HepG2 (cell line): ENCODE data around the gene ZNF467. TPM values are rescaled to one million over a fixed set of nuclear protein-coding genes. Genes with fewer than 3 reads are reported as not detected.

Experiments used
- ATAC-seq: fragments of 200-7000 bp; cut with Tn5 transposase; 3 replicates; pipeline ENCODE4 v1.9.1; 2020; ENCODE audit warnings: mild to moderate bottlenecking, moderate library complexity
- BruUV-seq: library from RNA; stranded (reverse); fragments of 400-500 nt; replicated peaks from 2 replicates; lab custom pipeline; 2021; lab: Mats Ljungman, UMichigan
- CTCF ChIA-PET: fragments of 300-600 bp; formaldehyde crosslinking; extraction: SDS; loops from one replicate; lab custom pipeline; 2021; ENCODE audit warnings: low total read pairs, inconsistent platforms, low intra/inter-chr PET ratio; lab: Yijun Ruan, JAX
- POLR2A ChIA-PET: fragments of 350-600 bp; sonication (Branson Sonifier 250); formaldehyde crosslinking; loops from one replicate; lab custom pipeline; 2020; ENCODE audit warnings: antibody characterized with exemption, inconsistent platforms; lab: Yijun Ruan, JAX
- DNase-seq: peaks from one replicate; pipeline ENCODE4 v3.0.0-alpha.2; 2015; ENCODE audit warnings: low spot score
- FAIRE-seq: peaks from 3 replicates; lab custom pipeline; 2011; peaks lifted over from hg19 to GRCh38; lab: Jason Lieb, UNC
- H2AFZ ChIP-seq: one replicate; pipeline ENCODE4 v1.6.1; 2011; ENCODE audit warnings: low read length, inconsistent platforms
- H3K27ac ChIP-seq: fragments of 300-600 bp; 3 replicates; pipeline ENCODE4 v1.8.0; 2011; ENCODE audit warnings: mixed run types, mild to moderate bottlenecking, mixed read lengths, low read length, inconsistent platforms; ENCODE audit not compliant: insufficient read depth; ENCODE audit errors: extremely low read length
- H3K27me3 ChIP-seq, 2 experiments: fragments of 200-600 bp in 1 of 2; 2 replicates in 1 of 2; 3 replicates in 1 of 2; pipeline versions ENCODE4 v1.6.0 to v1.8.0; 2011; ENCODE audit warnings: low read length in 2 of 2, mild to moderate bottlenecking in 2 of 2, moderate library complexity in 2 of 2, inconsistent platforms in 1 of 2; ENCODE audit not compliant: insufficient read depth in 2 of 2, control insufficient read depth in 1 of 2
- H3K36me3 ChIP-seq, 2 experiments: fragments of 200-600 bp in 1 of 2; replicated peaks in 1 of 2; 2 replicates in 1 of 2; 3 replicates in 1 of 2; pipeline versions ENCODE4 v1.5.1 to v1.8.0; 2011; ENCODE audit warnings: low read length in 2 of 2, inconsistent platforms in 1 of 2; ENCODE audit not compliant: insufficient read depth in 2 of 2, control insufficient read depth in 1 of 2
- H3K4me1 ChIP-seq: 2 replicates; pipeline ENCODE4 v1.5.1; 2012; ENCODE audit warnings: low read length, inconsistent platforms; ENCODE audit not compliant: insufficient read depth
- H3K4me2 ChIP-seq: 2 replicates; pipeline ENCODE4 v1.6.0; 2011; ENCODE audit warnings: low read depth, low read length, inconsistent platforms
- H3K4me3 ChIP-seq, 3 experiments: fragments of 200-600 bp in 1 of 3; sonication (generic), shearing (Covaris generic) in 1 of 3; replicated peaks in 1 of 3; 2 replicates each; pipeline ENCODE4 v1.5.1; 2011 to 2016; ENCODE audit warnings: low read length in 3 of 3, inconsistent platforms in 2 of 3, low read depth in 2 of 3, mild to moderate bottlenecking in 2 of 3, control low read depth in 1 of 3, mixed read lengths in 1 of 3; ENCODE audit not compliant: insufficient read depth in 1 of 3
- H3K79me2 ChIP-seq: one replicate; pipeline ENCODE4 v1.6.1; 2011; ENCODE audit warnings: low read length, inconsistent platforms; ENCODE audit not compliant: insufficient read depth
- H3K9ac ChIP-seq: 2 replicates; pipeline ENCODE4 v1.6.0; 2011; ENCODE audit warnings: mild to moderate bottlenecking, low read depth, low read length, inconsistent platforms; ENCODE audit not compliant: insufficient read depth
- H3K9me3 ChIP-seq: 2 replicates; pipeline ENCODE4 v1.5.1; 2012; ENCODE audit warnings: mild to moderate bottlenecking, low read length
- H4K20me1 ChIP-seq: 2 replicates; pipeline ENCODE4 v1.6.0; 2011; ENCODE audit warnings: inconsistent platforms, mild to moderate bottlenecking, low read length, moderate library complexity; ENCODE audit not compliant: insufficient read depth
- AHR ChIP-seq: IDR thresholded peaks from 2 replicates; pipeline ENCODE4 v1.6.1; 2018; ENCODE audit warnings: missing genetic modification reagents, missing compliant biosample characterization
- ARID4A ChIP-seq: sonication (generic); formaldehyde crosslinking; IDR thresholded peaks from 2 replicates; pipeline ENCODE4 v1.5.0; 2020; ENCODE audit warnings: mild to moderate bottlenecking, missing genetic modification reagents, borderline replicate concordance
- E2F1 ChIP-seq: sonication (generic); formaldehyde crosslinking; IDR thresholded peaks from 2 replicates; pipeline ENCODE4 v1.5.0; 2020; ENCODE audit warnings: missing genetic modification reagents
- HBP1 ChIP-seq: IDR thresholded peaks from 2 replicates; pipeline ENCODE4 v1.6.1; 2016; ENCODE audit warnings: low read depth, control low read depth
- HOXA7 ChIP-seq: sonication (generic); formaldehyde crosslinking; IDR thresholded peaks from 2 replicates; pipeline ENCODE4 v1.8.1; 2022; ENCODE audit warnings: mild to moderate bottlenecking, missing genetic modification reagents, moderate library complexity
- MAFF ChIP-seq: IDR thresholded peaks from 2 replicates; pipeline ENCODE4 v1.6.1; 2011; ENCODE audit warnings: low read depth, low read length, improper control_type of control experiment
- NR2F6 ChIP-seq, 2 experiments: IDR thresholded peaks; 2 replicates each; pipeline ENCODE4 v1.6.1; 2016; ENCODE audit warnings: antibody characterized with exemption in 1 of 2, mild to moderate bottlenecking in 1 of 2
- SRSF1 ChIP-seq: fragments of 200-400 bp; formaldehyde crosslinking; optimal IDR thresholded peaks from 2 replicates; pipeline ENCODE3; 2017; ENCODE audit warnings: mild to moderate bottlenecking, low read depth, low read length, moderate library complexity
- ZBTB10 ChIP-seq: sonication (generic); formaldehyde crosslinking; IDR thresholded peaks from 2 replicates; pipeline ENCODE4 v1.4.0; 2020; ENCODE audit warnings: missing genetic modification reagents, borderline replicate concordance
- ZBTB3 ChIP-seq: sonication (generic); formaldehyde crosslinking; IDR thresholded peaks from 2 replicates; pipeline ENCODE4 v1.4.0; 2020; ENCODE audit warnings: low read depth, mild to moderate bottlenecking, moderate library complexity, missing genetic modification reagents, borderline replicate concordance
- ZEB1 ChIP-seq: IDR thresholded peaks from 2 replicates; pipeline ENCODE4 v1.6.1; 2012; ENCODE audit warnings: mild to moderate bottlenecking, low read depth, inconsistent platforms; ENCODE audit not compliant: insufficient replicate concordance
- ZNF496 ChIP-seq: sonication (generic); formaldehyde crosslinking; IDR thresholded peaks from 2 replicates; pipeline ENCODE4 v1.8.1; 2023; ENCODE audit warnings: mild to moderate bottlenecking, moderate library complexity, missing genetic modification reagents; ENCODE audit not compliant: insufficient replicate concordance
- ZNF709 ChIP-seq: sonication (generic); formaldehyde crosslinking; IDR thresholded peaks from 2 replicates; pipeline ENCODE4 v1.5.0; 2020; ENCODE audit warnings: mild to moderate bottlenecking, missing genetic modification reagents
- WGBS: methylation state at CpG from one replicate; pipeline ENCODE4 v1.1.6; 2017; ENCODE audit warnings: low lambda C conversion rate; 5-methylcytosine and 5-hydroxymethylcytosine counted together
- in situ Hi-C: cut with HindIII; loops from 2 replicates; pipeline ENCODE4 v1.10.0; 2017; ENCODE audit warnings: low pct_unique_long_range_greater_than_20kb; ENCODE audit not compliant: extremely low pct_ligation_motif_present
- intact Hi-C: fragments of 100-400 bp; cut with micrococcal nuclease; formaldehyde crosslinking; loops from one replicate; pipeline ENCODE4 v1.10.0; 2022; ENCODE audit not compliant: unreplicated experiment
- polyA plus RNA-seq, 8 experiments: library from polyadenylated mRNA; depleted of rRNA in 3 of 8; stranded (reverse) in 7 of 8; unstranded in 1 of 8; fragments of >200 nt; fragmentation: Illumina TruSeq in 4 of 8; extraction: Trizol in 4 of 8; gene quantifications; 2 replicates each; pipeline versions ENCODE4 v1.2.1 to v1.2.3, GENCODE V29; 2011 to 2016; ENCODE audit warnings: low read depth in 4 of 8, missing spikeins in 1 of 8, mixed read lengths in 1 of 8; ENCODE audit not compliant: insufficient read depth in 1 of 8
- total RNA-seq, 5 experiments: library from RNA; depleted of rRNA; stranded (reverse); fragments of >200 nt; fragmentation: Illumina TruSeq; extraction: Trizol; gene quantifications; 2 replicates each; pipeline ENCODE4 v1.2.3, GENCODE V29; 2016; ENCODE audit warnings: low read depth in 1 of 5

Gene ZNF467
- total and polyA plus RNA-seq, 2 of the 13 experiments (the other 11 are each of a cell fraction or from before 2014, with no cell fraction given), result 0.03 TPM; not detected in 1

- TF ChIP-seq ZBTB10 (CRISPR knock-in tag), result no peak
- TF ChIP-seq HBP1 (CRISPR knock-in tag), result no peak
Observed at GRCh38 chr7:149762089-149762488, 11.3 kb downstream of the ZNF467 start (continued).

GRCh38 chr7:149761307-149761706 lies 12.1 kb downstream of the ZNF467 start:
- Histone ChIP-seq H2AFZ (no peak overlapping the region), H3K9me3 (no peaks in the 10 kb centered on the region), H4K20me1 (no peaks in the 10 kb centered on the region), H3K4me1 (no peaks in the 10 kb centered on the region), H3K9ac (no peak overlapping the region), H3K79me2 (no peaks in the 10 kb centered on the region), H3K4me2 (no peak overlapping the region), H3K27ac (no peak overlapping the region), H3K36me3 (no peaks in the 10 kb centered on the region), H3K27me3 (peaks cover 0 to 6% of the 10 kb centered on the region in 2 experiments; a peak in 2 of 5 replicates), H3K4me3 (no peak overlapping the region)
- DNase-seq (no peak), FAIRE-seq (no peak), ATAC-seq (no peak)
- no TSS peak for BruUV-seq
- CTCF ChIA-PET, result no interaction called here
- in situ Hi-C loops, result no loop called here
- WGBS, result 31% methylated on average over 5 of the region's 5 CpGs
- intact Hi-C loops, result no loop called here
- POLR2A ChIA-PET, result no interaction called here
- TF ChIP-seq SRSF1 (no peak), AHR (CRISPR knock-in tag) (no peak), ARID4A (CRISPR knock-in tag) (no peak), ZBTB3 (CRISPR knock-in tag) (no peak), E2F1 (CRISPR knock-in tag) (no peak), NR2F6 (IDR thresholded peaks at IDR 0.05) (no peak), NR2F6 (CRISPR knock-in tag; IDR thresholded peaks at IDR 0.05) (no peak), ZNF709 (CRISPR knock-in tag) (no peak), MAFF (no peak), HOXA7 (CRISPR knock-in tag) (no peak), ZEB1 (no peak), ZNF496 (CRISPR knock-in tag) (no peak)
